RWPE2 (cell line): ENCODE data around the gene CHD6.
A peak's percentile ranks its signal among the peaks of the same experiment; 100 is the strongest.

ENCODE experiments used
- ATAC-seq: fragments of 200-7000 bp; cut with Tn5 transposase; 3 replicates; pipeline ENCODE4 v1.9.1; 2021; ENCODE audit warnings: low read depth
- DNase-seq: peaks from one replicate; pipeline ENCODE4 v3.0.0-alpha.2; 2020; ENCODE audit warnings: low spot score
- H3K27ac ChIP-seq: fragments of 450-650 bp; 2 replicates; pipeline ENCODE4 v1.5.1; 2017; ENCODE audit warnings: mild to moderate bottlenecking; ENCODE audit not compliant: poor library complexity, severe bottlenecking
- H3K27me3 ChIP-seq: fragments of 250-450 bp; sonication (Bioruptor Pico); 2 replicates; pipeline ENCODE4 v1.5.1; 2021; ENCODE audit warnings: mild to moderate bottlenecking, moderate library complexity; ENCODE audit not compliant: insufficient read depth, poor library complexity, severe bottlenecking
- H3K36me3 ChIP-seq: fragments of 250-450 bp; sonication (Bioruptor Pico); 2 replicates; pipeline ENCODE4 v1.5.1; 2020; ENCODE audit warnings: low read depth, mild to moderate bottlenecking, moderate library complexity
- H3K4me1 ChIP-seq: fragments of 250-450 bp; sonication (Bioruptor Pico); 2 replicates; pipeline ENCODE4 v1.5.1; 2021; ENCODE audit warnings: mild to moderate bottlenecking, moderate library complexity; ENCODE audit not compliant: insufficient read depth, poor library complexity, severe bottlenecking
- H3K4me3 ChIP-seq: fragments of 250-450 bp; sonication (Bioruptor Pico); 2 replicates; pipeline ENCODE4 v1.5.1; 2021; ENCODE audit warnings: mild to moderate bottlenecking, moderate library complexity; ENCODE audit not compliant: severe bottlenecking
- H3K9me3 ChIP-seq: fragments of 250-450 bp; sonication (Bioruptor Pico); 2 replicates; pipeline ENCODE4 v1.5.1; 2021; ENCODE audit warnings: mild to moderate bottlenecking, moderate library complexity; ENCODE audit not compliant: severe bottlenecking
- CTCF ChIP-seq: fragments of 450-650 bp; IDR thresholded peaks from one replicate; pipeline ENCODE4 v1.5.1; 2017; ENCODE audit warnings: mild to moderate bottlenecking, moderate library complexity; ENCODE audit not compliant: poor library complexity, severe bottlenecking

Gene CHD6

DNA sequence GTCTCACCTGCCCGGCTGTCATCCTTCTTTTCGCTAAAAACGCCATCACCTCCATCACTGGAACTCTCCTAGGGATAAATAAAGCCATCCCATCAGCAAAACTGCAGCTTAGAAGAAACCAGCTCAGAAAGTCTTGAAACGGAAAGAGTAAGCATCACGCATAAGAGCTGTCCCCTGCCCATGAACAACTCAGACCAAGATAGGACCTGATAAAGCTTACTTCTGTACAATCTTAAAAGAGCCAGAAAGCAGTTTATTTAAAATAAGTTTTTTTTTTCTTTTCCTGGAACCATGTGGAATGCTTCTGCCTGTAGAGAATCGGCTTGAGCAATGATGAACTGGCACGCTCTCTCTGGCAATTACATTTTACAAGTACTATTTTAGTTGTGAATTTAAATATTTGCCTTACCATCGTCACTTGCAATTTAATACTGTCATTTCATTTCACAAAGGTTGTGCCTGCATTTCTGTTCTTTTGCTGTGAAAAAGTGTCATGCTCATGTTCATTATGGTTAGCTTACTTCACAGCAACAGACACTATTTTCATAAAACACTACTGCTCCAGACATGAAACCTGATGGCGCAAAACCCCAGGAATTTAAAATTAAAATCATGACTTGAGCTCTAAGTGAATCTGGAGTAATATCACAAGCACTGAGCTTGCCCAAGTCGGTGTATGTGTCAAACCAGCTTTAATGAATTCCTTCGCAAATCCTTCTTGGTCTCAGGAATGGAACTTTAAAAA, 191.9 kb downstream of the CHD6 start:
- H3K4me3 ChIP-seq: no peak overlapping the region
- DNase-seq: peak; percentile 20
- H3K9me3 ChIP-seq: no peaks in the 10 kb centered on the region
- H3K27ac ChIP-seq: no peak overlapping the region
- TF ChIP-seq CTCF: no peak
- H3K36me3 ChIP-seq: peaks cover 53% of the 10 kb centered on the region
- peaks cover 6% of the 10 kb centered on the region for H3K4me1 ChIP-seq
- no peak for ATAC-seq
- H3K27me3 ChIP-seq: no peaks in the 10 kb centered on the region

GRCh38 chr20:41425180-41425884, 192.8 kb downstream of the CHD6 start:
- TF ChIP-seq CTCF: no peak
- Histone ChIP-seq H3K4me3 (no peak overlapping the region), H3K36me3 (peaks cover 58% of the 10 kb centered on the region), H3K27ac (no peak overlapping the region), H3K9me3 (no peaks in the 10 kb centered on the region), H3K4me1 (peaks cover 6% of the 10 kb centered on the region), H3K27me3 (no peaks in the 10 kb centered on the region)
- peak; percentile 75 for DNase-seq
- ATAC-seq: no peak

DNA sequence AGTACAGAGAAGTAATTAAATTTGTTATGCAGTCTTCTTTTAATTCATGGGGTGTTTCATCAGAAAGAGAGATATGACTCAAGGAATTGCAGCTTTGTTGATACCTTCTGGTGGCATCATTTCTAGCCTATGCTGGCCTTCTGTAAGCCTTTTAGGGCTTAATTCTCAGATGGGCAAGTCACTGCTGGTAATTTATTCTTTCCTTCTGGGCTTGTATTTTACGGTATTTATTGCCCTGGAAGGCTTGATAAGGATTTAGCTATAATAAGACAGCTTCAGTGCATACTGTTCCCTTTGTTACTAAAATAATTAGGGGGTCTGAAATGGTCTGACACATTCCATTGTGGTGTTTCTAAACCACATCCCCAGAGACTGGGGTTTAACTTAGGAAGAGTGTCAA, 193.6 kb downstream of the CHD6 start:
- H3K4me3 ChIP-seq: no peak overlapping the region
- H3K27me3 ChIP-seq: no peaks in the 10 kb centered on the region
- no peak overlapping the region for H3K27ac ChIP-seq
- TF ChIP-seq CTCF: no peak
- DNase-seq: no peak
- H3K9me3 ChIP-seq: no peaks in the 10 kb centered on the region
- no peak for ATAC-seq
- peaks cover 6% of the 10 kb centered on the region for H3K4me1 ChIP-seq
- H3K36me3 ChIP-seq: peaks cover 66% of the 10 kb centered on the region

- no peak for TF ChIP-seq CTCF
- H3K4me3 ChIP-seq: no peak overlapping the region
- H3K36me3 ChIP-seq: peaks cover 67% of the 10 kb centered on the region
- no peak overlapping the region for H3K27ac ChIP-seq
- H3K27me3 ChIP-seq: no peaks in the 10 kb centered on the region
- H3K4me1 ChIP-seq: peaks cover 6% of the 10 kb centered on the region
- ATAC-seq: no peak
- DNase-seq: no peak
- H3K9me3 ChIP-seq: no peaks in the 10 kb centered on the region
Measured at GRCh38 chr20:41424011-41424410, 194.2 kb downstream of the CHD6 start.

DNA sequence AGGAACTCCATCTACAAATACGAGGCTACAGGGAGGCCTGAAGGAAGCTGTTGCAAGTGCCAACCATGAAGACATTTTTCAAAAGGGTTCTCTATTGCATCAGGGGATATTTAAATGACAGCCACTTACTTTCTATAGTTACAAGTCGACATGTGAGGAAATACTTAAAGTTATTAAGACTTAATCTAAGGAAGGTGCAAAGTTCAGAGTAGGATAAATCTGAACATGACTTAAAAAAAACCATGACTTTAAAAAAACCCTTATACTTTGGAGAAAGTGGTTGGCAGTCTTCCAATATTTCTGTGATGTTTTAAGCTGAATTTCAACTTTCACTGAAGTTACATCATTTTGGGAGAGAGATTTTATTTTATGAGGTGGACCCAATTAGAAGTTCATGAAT, 195.2 kb downstream of the CHD6 start:
- no peak for DNase-seq
- ATAC-seq: no peak

More for the DNA sequence above, 195.2 kb downstream of the CHD6 start:
- Histone ChIP-seq H3K9me3 (no peaks in the 10 kb centered on the region), H3K27me3 (no peaks in the 10 kb centered on the region), H3K4me3 (no peak overlapping the region), H3K27ac (no peak overlapping the region), H3K36me3 (peaks cover 68% of the 10 kb centered on the region), H3K4me1 (no peaks in the 10 kb centered on the region)
- TF ChIP-seq CTCF: no peak
